Liver (tissue), 3 donors: ENCODE data around the gene RFWD3.

Experiments used
- EGR1 ChIP-seq, 2 donors: IDR thresholded peaks; 2 replicates each; pipeline ENCODE4 v1.6.1; 2016 to 2018; ENCODE audit warnings: antibody characterized with exemption in 2 of 2, low read depth in 2 of 2
- FOXA1 ChIP-seq: IDR thresholded peaks from 2 replicates; pipeline ENCODE4 v1.6.1; 2016; ENCODE audit warnings: antibody characterized with exemption
- GABPA ChIP-seq, 2 donors: IDR thresholded peaks in 1 of 2; conservative IDR thresholded peaks in 1 of 2; 2 replicates each; pipeline ENCODE4 v1.6.1; 2016; ENCODE audit warnings: antibody characterized with exemption in 2 of 2, mild to moderate bottlenecking in 1 of 2, moderate library complexity in 1 of 2
- HNF4A ChIP-seq, 2 donors: conservative IDR thresholded peaks; 2 replicates each; pipeline ENCODE4 v1.6.1; 2016; ENCODE audit warnings: antibody characterized with exemption in 2 of 2, mild to moderate bottlenecking in 2 of 2
- HNF4G ChIP-seq: IDR thresholded peaks from 2 replicates; pipeline ENCODE4 v1.6.1; 2016; ENCODE audit warnings: antibody characterized with exemption
- JUND ChIP-seq, 2 donors: IDR thresholded peaks; 2 replicates each; pipeline ENCODE4 v1.6.1; 2016; ENCODE audit warnings: antibody characterized with exemption in 2 of 2
- TAF1 ChIP-seq: conservative IDR thresholded peaks from 2 replicates; pipeline ENCODE4 v1.6.1; 2016; ENCODE audit warnings: antibody characterized with exemption, mild to moderate bottlenecking
- YY1 ChIP-seq: IDR thresholded peaks from 2 replicates; pipeline ENCODE4 v1.6.1; 2016; ENCODE audit warnings: antibody characterized with exemption, mild to moderate bottlenecking
- TF ChIP-seq, protein P1 (sequence below): fragments of 150-350 bp; IDR thresholded peaks from 2 replicates; pipeline ENCODE4 v1.5.1; 2017; ENCODE audit warnings: improper control_type of control experiment, low read depth, low read length; ENCODE audit not compliant: missing input control
- TF ChIP-seq, protein P2 (sequence below): IDR thresholded peaks from 2 replicates; pipeline ENCODE4 v1.6.1; 2016; ENCODE audit warnings: antibody characterized with exemption
- TF ChIP-seq, protein P3 (sequence below): IDR thresholded peaks from 2 replicates; pipeline ENCODE4 v1.6.1; 2016; ENCODE audit warnings: antibody characterized with exemption
- TF ChIP-seq, protein P4 (sequence below): IDR thresholded peaks from 2 replicates; pipeline ENCODE4 v1.6.1; 2016; ENCODE audit warnings: antibody characterized with exemption, mild to moderate bottlenecking
- TF ChIP-seq, protein P5 (sequence below): IDR thresholded peaks from 2 replicates; pipeline ENCODE4 v1.6.1; 2016; ENCODE audit warnings: antibody characterized with exemption
- donor health status: healthy.
- donor health status: healthy.

DNA sequence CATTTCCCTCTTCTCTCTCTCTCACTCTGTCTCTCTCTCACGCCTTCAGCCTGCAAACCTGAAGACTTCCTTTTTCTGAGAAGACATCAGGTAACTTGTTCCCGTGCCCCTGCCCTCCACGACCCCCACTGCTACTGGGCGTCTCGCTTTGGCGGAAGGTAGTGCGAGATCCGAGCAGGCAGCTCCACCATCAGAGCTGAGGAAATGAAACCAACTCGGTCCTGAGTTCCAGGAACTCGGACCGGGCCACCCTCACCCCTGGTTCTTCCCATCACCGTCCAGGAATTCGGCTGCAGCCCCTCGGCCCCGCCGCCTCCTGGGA, 33.4 kb upstream of the RFWD3 start:
- TF ChIP-seq, protein P1, sequence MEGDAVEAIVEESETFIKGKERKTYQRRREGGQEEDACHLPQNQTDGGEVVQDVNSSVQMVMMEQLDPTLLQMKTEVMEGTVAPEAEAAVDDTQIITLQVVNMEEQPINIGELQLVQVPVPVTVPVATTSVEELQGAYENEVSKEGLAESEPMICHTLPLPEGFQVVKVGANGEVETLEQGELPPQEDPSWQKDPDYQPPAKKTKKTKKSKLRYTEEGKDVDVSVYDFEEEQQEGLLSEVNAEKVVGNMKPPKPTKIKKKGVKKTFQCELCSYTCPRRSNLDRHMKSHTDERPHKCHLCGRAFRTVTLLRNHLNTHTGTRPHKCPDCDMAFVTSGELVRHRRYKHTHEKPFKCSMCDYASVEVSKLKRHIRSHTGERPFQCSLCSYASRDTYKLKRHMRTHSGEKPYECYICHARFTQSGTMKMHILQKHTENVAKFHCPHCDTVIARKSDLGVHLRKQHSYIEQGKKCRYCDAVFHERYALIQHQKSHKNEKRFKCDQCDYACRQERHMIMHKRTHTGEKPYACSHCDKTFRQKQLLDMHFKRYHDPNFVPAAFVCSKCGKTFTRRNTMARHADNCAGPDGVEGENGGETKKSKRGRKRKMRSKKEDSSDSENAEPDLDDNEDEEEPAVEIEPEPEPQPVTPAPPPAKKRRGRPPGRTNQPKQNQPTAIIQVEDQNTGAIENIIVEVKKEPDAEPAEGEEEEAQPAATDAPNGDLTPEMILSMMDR = no peak
- TF ChIP-seq YY1 (peak; percentile 30), JUND (IDR thresholded peaks at IDR 0.05) (no peak), EGR1 (IDR thresholded peaks at IDR 0.05; ENCODE audit: low read depth in 2 of 2) (no peak), HNF4A (conservative IDR thresholded peaks at IDR 0.05) (no peak), TAF1 (no peak), GABPA (IDR thresholded peaks at IDR 0.05 in 1 of 2, conservative IDR thresholded peaks at IDR 0.05 in 1 of 2) (no peak), FOXA1 (no peak), HNF4G (no peak)
- TF ChIP-seq, protein P2, sequence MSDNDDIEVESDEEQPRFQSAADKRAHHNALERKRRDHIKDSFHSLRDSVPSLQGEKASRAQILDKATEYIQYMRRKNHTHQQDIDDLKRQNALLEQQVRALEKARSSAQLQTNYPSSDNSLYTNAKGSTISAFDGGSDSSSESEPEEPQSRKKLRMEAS = no peak
- TF ChIP-seq, protein P3, sequence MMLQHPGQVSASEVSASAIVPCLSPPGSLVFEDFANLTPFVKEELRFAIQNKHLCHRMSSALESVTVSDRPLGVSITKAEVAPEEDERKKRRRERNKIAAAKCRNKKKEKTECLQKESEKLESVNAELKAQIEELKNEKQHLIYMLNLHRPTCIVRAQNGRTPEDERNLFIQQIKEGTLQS = no peak
- TF ChIP-seq, protein P4, sequence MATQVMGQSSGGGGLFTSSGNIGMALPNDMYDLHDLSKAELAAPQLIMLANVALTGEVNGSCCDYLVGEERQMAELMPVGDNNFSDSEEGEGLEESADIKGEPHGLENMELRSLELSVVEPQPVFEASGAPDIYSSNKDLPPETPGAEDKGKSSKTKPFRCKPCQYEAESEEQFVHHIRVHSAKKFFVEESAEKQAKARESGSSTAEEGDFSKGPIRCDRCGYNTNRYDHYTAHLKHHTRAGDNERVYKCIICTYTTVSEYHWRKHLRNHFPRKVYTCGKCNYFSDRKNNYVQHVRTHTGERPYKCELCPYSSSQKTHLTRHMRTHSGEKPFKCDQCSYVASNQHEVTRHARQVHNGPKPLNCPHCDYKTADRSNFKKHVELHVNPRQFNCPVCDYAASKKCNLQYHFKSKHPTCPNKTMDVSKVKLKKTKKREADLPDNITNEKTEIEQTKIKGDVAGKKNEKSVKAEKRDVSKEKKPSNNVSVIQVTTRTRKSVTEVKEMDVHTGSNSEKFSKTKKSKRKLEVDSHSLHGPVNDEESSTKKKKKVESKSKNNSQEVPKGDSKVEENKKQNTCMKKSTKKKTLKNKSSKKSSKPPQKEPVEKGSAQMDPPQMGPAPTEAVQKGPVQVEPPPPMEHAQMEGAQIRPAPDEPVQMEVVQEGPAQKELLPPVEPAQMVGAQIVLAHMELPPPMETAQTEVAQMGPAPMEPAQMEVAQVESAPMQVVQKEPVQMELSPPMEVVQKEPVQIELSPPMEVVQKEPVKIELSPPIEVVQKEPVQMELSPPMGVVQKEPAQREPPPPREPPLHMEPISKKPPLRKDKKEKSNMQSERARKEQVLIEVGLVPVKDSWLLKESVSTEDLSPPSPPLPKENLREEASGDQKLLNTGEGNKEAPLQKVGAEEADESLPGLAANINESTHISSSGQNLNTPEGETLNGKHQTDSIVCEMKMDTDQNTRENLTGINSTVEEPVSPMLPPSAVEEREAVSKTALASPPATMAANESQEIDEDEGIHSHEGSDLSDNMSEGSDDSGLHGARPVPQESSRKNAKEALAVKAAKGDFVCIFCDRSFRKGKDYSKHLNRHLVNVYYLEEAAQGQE = no peak
- TF ChIP-seq, protein P5, sequence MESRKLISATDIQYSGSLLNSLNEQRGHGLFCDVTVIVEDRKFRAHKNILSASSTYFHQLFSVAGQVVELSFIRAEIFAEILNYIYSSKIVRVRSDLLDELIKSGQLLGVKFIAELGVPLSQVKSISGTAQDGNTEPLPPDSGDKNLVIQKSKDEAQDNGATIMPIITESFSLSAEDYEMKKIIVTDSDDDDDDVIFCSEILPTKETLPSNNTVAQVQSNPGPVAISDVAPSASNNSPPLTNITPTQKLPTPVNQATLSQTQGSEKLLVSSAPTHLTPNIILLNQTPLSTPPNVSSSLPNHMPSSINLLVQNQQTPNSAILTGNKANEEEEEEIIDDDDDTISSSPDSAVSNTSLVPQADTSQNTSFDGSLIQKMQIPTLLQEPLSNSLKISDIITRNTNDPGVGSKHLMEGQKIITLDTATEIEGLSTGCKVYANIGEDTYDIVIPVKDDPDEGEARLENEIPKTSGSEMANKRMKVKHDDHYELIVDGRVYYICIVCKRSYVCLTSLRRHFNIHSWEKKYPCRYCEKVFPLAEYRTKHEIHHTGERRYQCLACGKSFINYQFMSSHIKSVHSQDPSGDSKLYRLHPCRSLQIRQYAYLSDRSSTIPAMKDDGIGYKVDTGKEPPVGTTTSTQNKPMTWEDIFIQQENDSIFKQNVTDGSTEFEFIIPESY = no peak
